AG10803 (cell line): ENCODE data around the gene WNT5B.

ENCODE experiments used
- DNase-seq: peaks from one replicate; pipeline ENCODE4 v3.0.0; 2010; ENCODE audit warnings: low read depth
- H3K4me3 ChIP-seq: 2 replicates; pipeline ENCODE4 v1.5.1; 2011; ENCODE audit warnings: mild to moderate bottlenecking, low read length, control low read depth
- CTCF ChIP-seq: conservative IDR thresholded peaks from 2 replicates; pipeline ENCODE4 v1.5.1; 2011; ENCODE audit warnings: mild to moderate bottlenecking, low read length, control low read depth, inconsistent platforms

WNT5B gene

GRCh38 chr12:1651946-1652345 is 22.9 kb downstream of the WNT5B start:
- TF ChIP-seq CTCF = no peak
- no peak overlapping the region for H3K4me3 ChIP-seq

GRCh38 chr12:1655225-1655788 is 26.3 kb downstream of the WNT5B start:
- TF ChIP-seq CTCF = no peak

More at GRCh38 chr12:1651946-1652345, 22.9 kb downstream of the WNT5B start:
- DNase-seq = no peak

GRCh38 chr12:1656902-1657301 is 27.9 kb downstream of the WNT5B start:
- no peak for DNase-seq
- H3K4me3 ChIP-seq = no peak overlapping the region
- TF ChIP-seq CTCF = no peak

More at GRCh38 chr12:1655225-1655788, 26.3 kb downstream of the WNT5B start:
- no peak for DNase-seq
- no peak overlapping the region for H3K4me3 ChIP-seq

- no peak for DNase-seq
- no peak overlapping the region for H3K4me3 ChIP-seq
- TF ChIP-seq CTCF = no peak
Observed at GRCh38 chr12:1657688-1658087, 28.7 kb downstream of the WNT5B start.

- H3K4me3 ChIP-seq = no peak overlapping the region
- no peak for TF ChIP-seq CTCF
- DNase-seq = no peak
Observed at GRCh38 chr12:1660304-1661187, 31.5 kb downstream of the WNT5B start.

GRCh38 chr12:1661553-1662335 is 32.7 kb downstream of the WNT5B start:
- TF ChIP-seq CTCF = no peak
- peak overlapping the region; percentile 60 for H3K4me3 ChIP-seq
- peak; percentile 93 for DNase-seq
